Gastrocnemius medialis (tissue), 4 donors: ENCODE data around the gene SPTBN5. TPM values are rescaled to one million over a fixed set of nuclear protein-coding genes. Genes with fewer than 3 reads are reported as not detected.
A peak's percentile ranks its signal among the peaks of the same experiment; 100 is the strongest.

Experiments used
- ATAC-seq, 2 donors: fragments of 150-250 bp; one replicate each; pipeline ENCODE4 v1.9.1; 2016
- DNase-seq, 2 donors: peaks; one replicate each; pipeline ENCODE4 v3.0.0-alpha.2; 2019
- H3K27ac ChIP-seq, 4 donors: fragments of 200-600 bp; sonication (generic); 1 replicate in 1 of 4; 2 replicates in 3 of 4; pipeline ENCODE4 v1.5.1; 2016 to 2018; ENCODE audit warnings: mild to moderate bottlenecking in 2 of 4, moderate library complexity in 1 of 4
- H3K27me3 ChIP-seq, 3 donors: fragments of 200-600 bp; sonication (generic) in 2 of 3; 1 replicate in 1 of 3; 2 replicates in 2 of 3; pipeline versions ENCODE4 v1.5.1 to v1.6.0; 2016 to 2019; ENCODE audit warnings: mild to moderate bottlenecking in 1 of 3, moderate library complexity in 1 of 3
- H3K36me3 ChIP-seq, 2 donors: fragments of 200-600 bp; sonication (generic) in 1 of 2; one replicate each; pipeline ENCODE4 v1.5.1; 2017 to 2018
- H3K4me1 ChIP-seq, 2 donors: fragments of 200-600 bp; sonication (generic) in 1 of 2; one replicate each; pipeline ENCODE4 v1.5.1; 2016 to 2017; ENCODE audit warnings: mild to moderate bottlenecking in 2 of 2
- H3K4me3 ChIP-seq, 4 donors: fragments of 200-600 bp; sonication (generic) in 3 of 4; 1 replicate in 1 of 4; 2 replicates in 3 of 4; pipeline ENCODE4 v1.5.1; 2016 to 2019; ENCODE audit warnings: mild to moderate bottlenecking in 2 of 4
- H3K9me3 ChIP-seq, 3 donors: fragments of 200-600 bp; sonication (generic) in 2 of 3; 1 replicate in 1 of 3; 2 replicates in 2 of 3; pipeline ENCODE4 v1.5.1; 2016 to 2019
- CTCF ChIP-seq, 5 experiments: fragments of 450-650 bp in 3 of 5; fragments of 200-600 bp in 2 of 5; sonication (generic) in 2 of 5; IDR thresholded peaks in 4 of 5; conservative IDR thresholded peaks in 1 of 5; 1 replicate in 4 of 5; 2 replicates in 1 of 5; pipeline ENCODE4 v1.5.1; 2016 to 2019; ENCODE audit warnings: antibody characterized with exemption in 5 of 5, mild to moderate bottlenecking in 3 of 5, moderate library complexity in 3 of 5
- POLR2A ChIP-seq, 2 donors: fragments of 450-650 bp; IDR thresholded peaks; one replicate each; pipeline ENCODE4 v1.6.1; 2017; ENCODE audit warnings: antibody characterized with exemption in 2 of 2, mild to moderate bottlenecking in 2 of 2, moderate library complexity in 2 of 2
- in situ Hi-C, 4 donors: fragments of 200-750 bp; cut with MboI; loops; one replicate each; pipeline versions ENCODE4 v1.15.0 to v1.8.0; 2017; ENCODE audit warnings: low sequenced_read_pairs in 4 of 4
- intact Hi-C: fragments of 100-400 bp; cut with DNase I; formaldehyde crosslinking; loops from one replicate; pipeline ENCODE4 v1.15.1; 2023; ENCODE audit warnings: low total_unique reads
- total RNA-seq, 4 donors: library from RNA; depleted of rRNA; stranded (reverse); fragments of >200 nt; gene quantifications; one replicate each; pipeline versions ENCODE4 v1.1.0 to v1.2.3, GENCODE V29; 2016

Gene SPTBN5
- total RNA-seq, 4 donors from 2014 or later = 0.03 to 0.05 (median 0.04) TPM; not detected in 1

GRCh38 chr15:41881550-41881919 is 12.3 kb downstream of the SPTBN5 start:
- intact Hi-C loops (no loop called here), in situ Hi-C loops (no loop called here)
- H3K27me3 ChIP-seq = no peaks in the 10 kb centered on the region
- no peak overlapping the region for H3K27ac ChIP-seq
- TF ChIP-seq POLR2A (IDR thresholded peaks at IDR 0.05) = no peak
- TF ChIP-seq CTCF (IDR thresholded peaks at IDR 0.05 in 4 of 5, conservative IDR thresholded peaks at IDR 0.05 in 1 of 5) = no peak
- no peaks in the 10 kb centered on the region for H3K9me3 ChIP-seq
- H3K36me3 ChIP-seq = no peaks in the 10 kb centered on the region
- DNase-seq (no peak), ATAC-seq (peak in 1 of 2 donors; percentile 4)
- H3K4me3 ChIP-seq = peak overlapping the region; percentile 34 to 46 (median 40)
- peaks cover 3 to 7% of the 10 kb centered on the region in 2 donors for H3K4me1 ChIP-seq

- no peaks in the 10 kb centered on the region for H3K9me3 ChIP-seq
- in situ Hi-C loops = no loop called here
- no peaks in the 10 kb centered on the region for H3K27me3 ChIP-seq
- intact Hi-C loops = no loop called here
- no peak overlapping the region for H3K4me3 ChIP-seq
- ATAC-seq (no peak), DNase-seq (no peak)
- H3K36me3 ChIP-seq = no peaks in the 10 kb centered on the region
- no peak overlapping the region for H3K27ac ChIP-seq
- TF ChIP-seq POLR2A (IDR thresholded peaks at IDR 0.05) (no peak), CTCF (IDR thresholded peaks at IDR 0.05 in 4 of 5, conservative IDR thresholded peaks at IDR 0.05 in 1 of 5) (no peak)
- peaks cover 3 to 7% of the 10 kb centered on the region in 2 donors for H3K4me1 ChIP-seq
Measured at GRCh38 chr15:41881086-41881485, 12.8 kb downstream of the SPTBN5 start.

GRCh38 chr15:41880156-41880877 is 13.5 kb downstream of the SPTBN5 start:
- Histone ChIP-seq H3K27me3 (no peaks in the 10 kb centered on the region), H3K9me3 (no peaks in the 10 kb centered on the region), H3K27ac (no peak overlapping the region), H3K4me3 (no peak overlapping the region), H3K36me3 (no peaks in the 10 kb centered on the region), H3K4me1 (peaks cover 3 to 7% of the 10 kb centered on the region in 2 donors)
- DNase-seq (no peak), ATAC-seq (no peak)
- in situ Hi-C loops = no loop called here
- TF ChIP-seq CTCF (IDR thresholded peaks at IDR 0.05 in 4 of 5, conservative IDR thresholded peaks at IDR 0.05 in 1 of 5) = no peak
- no peak for TF ChIP-seq POLR2A (IDR thresholded peaks at IDR 0.05)
- intact Hi-C loops = no loop called here

GRCh38 chr15:41879321-41879845 is 14.5 kb downstream of the SPTBN5 start:
- in situ Hi-C loops (no loop called here), intact Hi-C loops (no loop called here)
- Histone ChIP-seq H3K27me3 (no peaks in the 10 kb centered on the region), H3K9me3 (no peaks in the 10 kb centered on the region), H3K4me3 (no peak overlapping the region), H3K4me1 (peaks cover 3 to 7% of the 10 kb centered on the region in 2 donors), H3K36me3 (no peaks in the 10 kb centered on the region), H3K27ac (no peak overlapping the region)
- TF ChIP-seq POLR2A (IDR thresholded peaks at IDR 0.05) (no peak), CTCF (IDR thresholded peaks at IDR 0.05 in 4 of 5, conservative IDR thresholded peaks at IDR 0.05 in 1 of 5) (no peak)
- DNase-seq = no peak
- no peak for ATAC-seq
